C1 segment of cervical spinal cord (tissue), 14 donors: Measurements from ENCODE around the gene ADPRH.
"Not testable (repeated sequence)": the region's sequence is repeated elsewhere in the genome, so short reads cannot be mapped to it uniquely, and the experiment has no call there.

Experiments
- DNase-seq, 14 donors: peaks; one replicate each; lab custom pipeline; 2025; lab: John Stamatoyannopoulos, UW

The ADPRH gene

GRCh38 chr3:119559441-119559963, 19.8 kb upstream of the ADPRH start, which contains the start of gene CD80:
TSS of gene CD80 (minus strand) at chr3:119559614. CDS start at chr3:119557728, 1,886 bp downstream.
- peak in 2 of 14 donors; percentile 5 to 18 for DNase-seq

GRCh38 chr3:119560160-119560559, 19.1 kb upstream of the ADPRH start:
- DNase-seq, result no peak

- no peak for DNase-seq
Observed at GRCh38 chr3:119562307-119562961, 16.9 kb upstream of the ADPRH start.

- not testable (repeated sequence) for DNase-seq
Observed at GRCh38 chr3:119563334-119563733, 16.0 kb upstream of the ADPRH start.

- DNase-seq, result no peak
Observed at GRCh38 chr3:119569156-119569555, 10.1 kb upstream of the ADPRH start.

GRCh38 chr3:119570229-119570628, 9.1 kb upstream of the ADPRH start:
- no peak for DNase-seq

GRCh38 chr3:119571230-119571629, 8.1 kb upstream of the ADPRH start:
- DNase-seq, result no peak

- DNase-seq, result no peak
Observed at GRCh38 chr3:119571688-119572087, 7.6 kb upstream of the ADPRH start.

GRCh38 chr3:119575507-119575906, 3.8 kb upstream of the ADPRH start:
- no peak for DNase-seq

GRCh38 chr3:119580067-119580760, 922 bp downstream of the ADPRH start:
- peak in 5 of 14 donors; percentile 41 to 68 (median 43) for DNase-seq

GRCh38 chr3:119582178-119582577, 2.9 kb downstream of the ADPRH start:
- DNase-seq, result no peak

- no peak for DNase-seq
Observed at GRCh38 chr3:119585208-119585607, 5.9 kb downstream of the ADPRH start.

- no peak for DNase-seq
Observed at GRCh38 chr3:119585856-119586570, 6.7 kb downstream of the ADPRH start.

GRCh38 chr3:119586733-119587172, 7.5 kb downstream of the ADPRH start:
- no peak for DNase-seq

GRCh38 chr3:119588112-119588511, 8.8 kb downstream of the ADPRH start:
- peak in 1 of 14 donors; percentile 15 for DNase-seq

- DNase-seq, result peak in 1 of 14 donors; percentile 20
Observed at GRCh38 chr3:119589102-119589773, 9.9 kb downstream of the ADPRH start.

GRCh38 chr3:119590706-119591105, 11.4 kb downstream of the ADPRH start:
- DNase-seq, result no peak

GRCh38 chr3:119592861-119593260, 13.6 kb downstream of the ADPRH start:
- DNase-seq, result no peak

- no peak for DNase-seq
Observed at GRCh38 chr3:119594066-119594465, 14.8 kb downstream of the ADPRH start.

- DNase-seq, result not testable (repeated sequence)
Observed at GRCh38 chr3:119594929-119595328, 15.6 kb downstream of the ADPRH start.

- DNase-seq, result peak in 2 of 14 donors; percentile 20
Observed at GRCh38 chr3:119595639-119596334, 16.5 kb downstream of the ADPRH start.
